PC-9 (cell line): ENCODE data around the gene MYL7. TPM values are rescaled to one million over a fixed set of nuclear protein-coding genes. Genes with fewer than 3 reads are reported as not detected.

Experiments
- BruUV-seq: library from RNA; stranded (reverse); fragments of 400-500 nt; replicated peaks from 2 replicates; lab custom pipeline; 2021; lab: Mats Ljungman, UMichigan
- CTCF ChIA-PET: fragments of 300-600 bp; sonication (Branson Sonifier 250); formaldehyde crosslinking; loops from one replicate; lab custom pipeline; 2022; ENCODE audit warnings: antibody characterized with exemption; lab: Charles Lee
- POLR2A ChIA-PET: fragments of 300-600 bp; sonication (Branson Sonifier 250); formaldehyde crosslinking; loops from one replicate; lab custom pipeline; 2022; ENCODE audit warnings: antibody characterized with exemption; ENCODE audit not compliant: unreplicated experiment; lab: Charles Lee
- DNase-seq, 2 experiments: peaks; one replicate each; pipeline versions ENCODE4 v3.0.0 to v3.0.0-alpha.2; 2015 to 2022; ENCODE audit warnings: mixed read lengths in 1 of 2
- H2AFZ ChIP-seq: fragments of 200-600 bp; sonication (generic); 2 replicates; pipeline ENCODE4 v1.8.1; 2017; ENCODE audit warnings: antibody characterized with exemption
- H3F3A ChIP-seq: fragments of 200-600 bp; sonication (generic); 2 replicates; pipeline ENCODE4 v1.8.1; 2017; ENCODE audit warnings: antibody characterized with exemption, mild to moderate bottlenecking, low read depth; ENCODE audit not compliant: insufficient read depth
- H3K27ac ChIP-seq: fragments of 200-600 bp; sonication (generic); 2 replicates; pipeline ENCODE4 v1.6.1; 2016; ENCODE audit warnings: mixed run types
- H3K27me3 ChIP-seq: fragments of 200-600 bp; sonication (generic); 2 replicates; pipeline ENCODE4 v1.6.1; 2016; ENCODE audit warnings: low read depth, mixed run types; ENCODE audit not compliant: insufficient read depth
- H3K36me3 ChIP-seq: fragments of 200-600 bp; sonication (generic); 2 replicates; pipeline ENCODE4 v1.6.1; 2016; ENCODE audit warnings: low read depth, mixed run types
- H3K4me1 ChIP-seq: fragments of 200-600 bp; sonication (generic); replicated peaks from 2 replicates; pipeline ENCODE4 v1.6.1; 2016; ENCODE audit warnings: mixed run types; ENCODE audit not compliant: insufficient read depth
- H3K4me2 ChIP-seq: fragments of 200-600 bp; sonication (generic); 2 replicates; pipeline ENCODE4 v1.6.1; 2017; ENCODE audit warnings: mixed run types
- H3K4me3 ChIP-seq: fragments of 200-600 bp; sonication (generic); 2 replicates; pipeline ENCODE4 v1.6.1; 2016; ENCODE audit warnings: mixed run types
- H3K79me2 ChIP-seq: fragments of 200-600 bp; sonication (generic); 2 replicates; pipeline ENCODE4 v1.6.1; 2017; ENCODE audit warnings: low read depth, mixed run types
- H3K9me2 ChIP-seq: fragments of 200-600 bp; sonication (generic); 2 replicates; pipeline ENCODE4 v1.8.1; 2017; ENCODE audit warnings: mild to moderate bottlenecking; ENCODE audit not compliant: insufficient read depth
- H3K9me3 ChIP-seq: fragments of 200-600 bp; sonication (generic); 2 replicates; pipeline ENCODE4 v1.8.1; 2016; ENCODE audit warnings: low read depth; ENCODE audit not compliant: insufficient read depth
- H4K20me1 ChIP-seq: fragments of 200-600 bp; sonication (generic); 2 replicates; pipeline ENCODE4 v1.8.1; 2017; ENCODE audit not compliant: insufficient read depth
- EZH2 ChIP-seq: fragments of 200-600 bp; sonication (generic); IDR thresholded peaks from 2 replicates; pipeline ENCODE4 v1.8.0; 2017; ENCODE audit warnings: antibody characterized with exemption, low read depth
- intact Hi-C: fragments of 100-400 bp; cut with micrococcal nuclease; formaldehyde crosslinking; loops from one replicate; pipeline ENCODE4 v1.10.0; 2022; ENCODE audit not compliant: unreplicated experiment
- total RNA-seq: library from RNA; stranded (reverse); gene quantifications from 2 replicates; pipeline ENCODE4 v1.2.3, GENCODE V29; 2021
- TF ChIP-seq, protein P1 (sequence below): fragments of 200-600 bp; sonication (generic); conservative IDR thresholded peaks from 2 replicates; pipeline ENCODE4 v1.6.1; 2017; ENCODE audit warnings: mixed run types, antibody characterized with exemption, mild to moderate bottlenecking, moderate library complexity

The MYL7 gene
- total RNA-seq, 1 experiment from 2014 or later: not detected

DNA sequence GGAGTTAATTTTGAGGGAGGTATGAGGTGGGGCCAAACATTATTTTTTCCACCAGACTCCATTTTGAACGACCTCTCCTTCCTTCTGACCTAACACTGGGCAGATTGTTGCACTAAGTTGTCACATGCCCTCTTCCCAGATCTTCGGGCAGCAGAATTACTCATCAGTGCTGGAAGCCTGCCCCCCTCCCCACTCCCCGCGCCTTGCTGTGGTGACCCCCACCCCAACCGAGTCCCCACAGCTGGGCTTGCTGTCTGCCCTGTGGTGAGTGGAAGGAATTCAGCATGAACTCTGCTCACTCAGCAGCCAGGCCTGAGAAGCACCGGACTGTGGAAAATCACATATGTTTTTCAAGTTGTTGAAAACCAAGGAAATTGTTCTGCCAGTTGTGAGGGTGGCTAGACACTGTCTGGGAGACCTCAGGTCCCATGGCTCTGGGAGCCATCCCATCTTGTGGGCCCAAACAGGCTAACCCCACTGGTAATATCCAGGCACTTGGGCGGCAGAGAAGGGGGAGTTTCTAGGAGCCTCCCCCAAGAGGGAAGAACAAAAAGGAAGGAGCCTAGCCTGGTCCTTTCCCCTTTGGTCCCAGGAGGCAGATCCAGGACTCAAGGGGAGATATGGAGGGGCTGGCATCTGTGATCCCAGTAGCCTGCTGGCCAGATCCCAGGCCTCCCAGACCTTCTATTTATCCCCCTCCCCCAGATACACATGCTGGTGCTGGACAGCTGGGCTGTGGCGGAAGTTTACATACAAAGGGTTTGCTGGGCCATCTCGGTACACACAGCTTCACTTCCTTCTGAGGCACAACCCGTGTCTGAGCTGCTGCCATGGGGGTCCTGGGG, 40.5 kb downstream of the MYL7 start:
- Histone ChIP-seq H3K4me3 (no peak overlapping the region), H3K27ac (no peak overlapping the region), H3F3A (peaks cover 2% of the 10 kb centered on the region; the same call in 1 of the 2 replicates), H3K27me3 (no peaks in the 10 kb centered on the region), H3K9me3 (no peaks in the 10 kb centered on the region), H3K9me2 (no peaks in the 10 kb centered on the region), H3K4me1 (0 out of 2 replicates have a peak, but pooled peaks cover 7% of the 10 kb centered on the region), H4K20me1 (no peaks in the 10 kb centered on the region), H2AFZ (peak overlapping the region; percentile 34; the same call in 1 of the 2 replicates), H3K79me2 (no peaks in the 10 kb centered on the region), H3K36me3 (no peaks in the 10 kb centered on the region), H3K4me2 (no peak overlapping the region)
- ChIA-PET CTCF (no interaction called here), POLR2A (no interaction called here)
- intact Hi-C loops: no loop called here
- DNase-seq: no peak
- no TSS peak for BruUV-seq
- no peak for TF ChIP-seq EZH2
- TF ChIP-seq, protein P1, sequence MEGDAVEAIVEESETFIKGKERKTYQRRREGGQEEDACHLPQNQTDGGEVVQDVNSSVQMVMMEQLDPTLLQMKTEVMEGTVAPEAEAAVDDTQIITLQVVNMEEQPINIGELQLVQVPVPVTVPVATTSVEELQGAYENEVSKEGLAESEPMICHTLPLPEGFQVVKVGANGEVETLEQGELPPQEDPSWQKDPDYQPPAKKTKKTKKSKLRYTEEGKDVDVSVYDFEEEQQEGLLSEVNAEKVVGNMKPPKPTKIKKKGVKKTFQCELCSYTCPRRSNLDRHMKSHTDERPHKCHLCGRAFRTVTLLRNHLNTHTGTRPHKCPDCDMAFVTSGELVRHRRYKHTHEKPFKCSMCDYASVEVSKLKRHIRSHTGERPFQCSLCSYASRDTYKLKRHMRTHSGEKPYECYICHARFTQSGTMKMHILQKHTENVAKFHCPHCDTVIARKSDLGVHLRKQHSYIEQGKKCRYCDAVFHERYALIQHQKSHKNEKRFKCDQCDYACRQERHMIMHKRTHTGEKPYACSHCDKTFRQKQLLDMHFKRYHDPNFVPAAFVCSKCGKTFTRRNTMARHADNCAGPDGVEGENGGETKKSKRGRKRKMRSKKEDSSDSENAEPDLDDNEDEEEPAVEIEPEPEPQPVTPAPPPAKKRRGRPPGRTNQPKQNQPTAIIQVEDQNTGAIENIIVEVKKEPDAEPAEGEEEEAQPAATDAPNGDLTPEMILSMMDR: no peak

DNA sequence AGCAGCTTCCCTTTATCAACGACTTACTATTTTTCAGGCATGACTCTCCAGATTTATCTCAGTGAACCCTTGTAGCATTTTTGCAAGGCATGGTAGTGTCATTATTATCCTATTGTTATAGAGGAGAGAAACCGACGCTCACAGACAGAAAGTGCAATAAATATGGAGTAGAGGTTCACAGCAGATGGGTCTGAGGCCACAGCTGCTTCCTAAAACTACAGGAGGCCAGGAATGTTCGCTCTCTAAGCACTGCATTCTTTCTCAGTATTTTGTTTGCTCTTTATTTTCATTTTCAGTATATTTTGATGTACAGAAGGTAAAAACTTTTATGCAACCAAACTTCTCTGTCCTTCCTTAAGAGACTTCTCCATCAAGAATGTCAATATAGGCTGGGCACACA, 41.5 kb downstream of the MYL7 start:
- Histone ChIP-seq H3K27ac (no peak overlapping the region), H2AFZ (no peak overlapping the region), H3K9me3 (no peaks in the 10 kb centered on the region), H3K79me2 (no peaks in the 10 kb centered on the region), H3K9me2 (no peaks in the 10 kb centered on the region), H3K27me3 (no peaks in the 10 kb centered on the region), H3K4me2 (no peak overlapping the region), H3F3A (no peaks in the 10 kb centered on the region), H4K20me1 (no peaks in the 10 kb centered on the region), H3K4me3 (no peak overlapping the region), H3K4me1 (no peaks in the 10 kb centered on the region), H3K36me3 (no peaks in the 10 kb centered on the region)
- intact Hi-C loops: no loop called here
- ChIA-PET CTCF (interaction anchor here (0.5 to 0.6 kb wide), 2 partner anchors 173 to 355 kb away, joined by 3 to 17 read pairs; partner anchors contain the start of gene UBE2D4), POLR2A (no interaction called here)
- no TSS peak for BruUV-seq
- no peak for DNase-seq
- TF ChIP-seq, protein P1: no peak
- TF ChIP-seq EZH2: no peak

DNA sequence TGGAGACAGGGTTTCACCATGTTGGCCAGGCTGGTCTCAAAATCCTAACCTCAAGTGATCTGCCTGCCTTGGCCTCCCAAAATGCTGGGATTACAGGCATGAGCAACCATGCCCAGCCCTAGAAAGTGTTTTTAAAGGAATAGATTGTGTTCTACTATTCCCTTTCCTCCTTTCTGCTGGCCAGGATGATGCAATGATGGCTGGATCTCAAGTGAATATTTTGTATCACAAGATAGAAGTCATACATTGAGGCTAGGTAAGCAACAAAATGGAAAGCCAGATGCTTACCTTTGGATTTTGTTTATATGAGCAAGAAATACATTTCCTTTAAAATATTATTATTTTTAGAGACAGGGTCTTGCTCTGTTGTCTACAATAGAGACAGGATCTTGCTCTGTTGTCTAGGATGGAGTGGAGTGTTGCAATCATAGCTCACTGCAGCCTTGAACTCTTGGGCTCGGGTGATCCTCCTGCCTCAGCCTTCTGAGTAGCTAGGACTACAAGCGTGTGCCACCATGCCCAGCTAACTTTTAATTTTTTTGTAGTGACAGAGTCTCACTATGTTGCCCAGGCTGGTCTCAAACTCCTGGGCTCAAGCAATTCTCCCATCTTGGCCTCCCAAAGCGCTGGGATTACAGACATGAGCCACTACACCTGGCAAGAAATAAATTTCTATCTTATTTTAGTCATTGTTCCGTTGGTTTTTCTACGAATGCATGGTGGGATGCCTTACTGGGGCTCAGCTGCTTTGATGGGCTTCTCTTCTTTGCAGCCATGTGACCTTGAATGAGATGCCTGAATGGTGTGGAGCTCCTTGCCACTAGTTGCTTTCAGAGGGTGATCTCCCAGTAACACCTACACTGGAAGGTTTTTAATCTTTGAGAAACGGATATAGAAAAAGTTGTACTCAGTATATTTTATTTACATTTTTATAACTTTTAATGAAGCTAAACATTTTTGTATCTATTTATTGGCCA, 42.8 kb downstream of the MYL7 start:
- no peak overlapping the region for H3K4me3 ChIP-seq
- no peaks in the 10 kb centered on the region for H3K9me2 ChIP-seq
- H4K20me1 ChIP-seq: no peaks in the 10 kb centered on the region
- ChIA-PET POLR2A (no interaction called here), CTCF (no interaction called here)
- no peak overlapping the region for H3K4me2 ChIP-seq
- H2AFZ ChIP-seq: no peak overlapping the region
- H3F3A ChIP-seq: no peaks in the 10 kb centered on the region
- no peaks in the 10 kb centered on the region for H3K36me3 ChIP-seq
- intact Hi-C loops: no loop called here
- BruUV-seq: no TSS peak
- H3K27ac ChIP-seq: no peak overlapping the region
- TF ChIP-seq, protein P1: no peak
- TF ChIP-seq EZH2: no peak
- no peaks in the 10 kb centered on the region for H3K9me3 ChIP-seq
- no peak for DNase-seq
- H3K79me2 ChIP-seq: no peaks in the 10 kb centered on the region
- no peaks in the 10 kb centered on the region for H3K27me3 ChIP-seq
- H3K4me1 ChIP-seq: no peaks in the 10 kb centered on the region
